Tibial nerve (tissue), 4 donors: ENCODE data around the gene NEK4. TPM values are rescaled to one million over a fixed set of nuclear protein-coding genes. Genes with fewer than 3 reads are reported as not detected.

Experiments
- DNase-seq, 2 donors: peaks; one replicate each; pipeline ENCODE4 v3.0.0-alpha.2; 2019; ENCODE audit warnings: low spot score in 2 of 2
- H3K27ac ChIP-seq, 4 donors: fragments of 200-600 bp; sonication (generic) in 3 of 4; one replicate each; pipeline ENCODE4 v1.5.1; 2017 to 2019; ENCODE audit warnings: mild to moderate bottlenecking in 1 of 4
- H3K27me3 ChIP-seq, 2 donors: fragments of 200-600 bp; sonication (generic) in 1 of 2; one replicate each; pipeline versions ENCODE4 v1.5.1 to v1.6.0; 2017 to 2019
- H3K36me3 ChIP-seq, 3 donors: fragments of 200-600 bp; sonication (generic); one replicate each; pipeline ENCODE4 v1.5.1; 2018 to 2019
- H3K4me1 ChIP-seq, 4 donors: fragments of 200-600 bp; sonication (generic) in 3 of 4; one replicate each; pipeline ENCODE4 v1.5.1; 2017 to 2019
- H3K4me3 ChIP-seq, 4 donors: fragments of 200-600 bp; sonication (generic) in 3 of 4; one replicate each; pipeline ENCODE4 v1.5.1; 2017 to 2019; ENCODE audit warnings: mild to moderate bottlenecking in 1 of 4, moderate library complexity in 1 of 4
- H3K9me3 ChIP-seq, 4 donors: fragments of 200-600 bp; sonication (generic) in 3 of 4; one replicate each; pipeline ENCODE4 v1.5.1; 2017 to 2019
- EP300 ChIP-seq, 2 donors: sonication (generic); formaldehyde crosslinking; IDR thresholded peaks; one replicate each; pipeline ENCODE4 v1.6.1; 2017; ENCODE audit warnings: antibody characterized with exemption in 2 of 2, mild to moderate bottlenecking in 1 of 2
- POLR2A ChIP-seq, 2 donors: fragments of 450-650 bp; IDR thresholded peaks; one replicate each; pipeline ENCODE4 v1.6.1; 2017; ENCODE audit warnings: antibody characterized with exemption in 2 of 2, mild to moderate bottlenecking in 2 of 2, moderate library complexity in 2 of 2
- WGBS, 2 donors: methylation state at CpG; one replicate each; pipeline ENCODE4 v1.1.5; 2018; 5-methylcytosine and 5-hydroxymethylcytosine counted together
- total RNA-seq, 4 donors: library from RNA; depleted of rRNA; stranded (reverse); fragments of >200 nt; gene quantifications; one replicate each; pipeline ENCODE4 v1.1.0, GENCODE V29; 2016
- TF ChIP-seq, protein P1 (sequence below), 5 experiments: fragments of 200-600 bp in 3 of 5; fragments of 450-650 bp in 2 of 5; sonication (generic) in 3 of 5; IDR thresholded peaks; one replicate each; pipeline ENCODE4 v1.5.1; 2016 to 2019; ENCODE audit warnings: antibody characterized with exemption in 5 of 5, mild to moderate bottlenecking in 3 of 5, moderate library complexity in 2 of 5

The NEK4 gene
- total RNA-seq, 4 donors from 2014 or later = 19.2 to 26.7 (median 20.5) TPM

DNA sequence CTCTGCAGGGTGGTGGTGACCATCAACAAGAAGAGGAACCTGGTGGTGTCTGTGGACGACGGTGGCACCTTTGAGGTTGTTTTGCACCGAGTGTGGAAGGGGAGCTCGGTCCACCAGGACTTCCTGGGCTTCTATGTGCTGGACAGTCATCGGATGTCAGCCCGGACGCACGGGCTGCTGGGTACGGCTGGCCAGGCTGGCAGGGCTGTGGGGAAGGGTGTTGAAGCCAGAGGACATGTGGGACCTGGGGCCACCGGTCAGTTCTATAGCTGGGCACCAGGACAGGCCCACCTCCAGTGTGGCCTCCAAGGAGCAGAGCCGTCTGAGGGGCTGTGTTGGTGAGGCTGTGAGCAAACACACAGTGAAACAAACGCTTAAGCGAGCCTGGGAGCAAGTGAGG is 20.0 kb upstream of the NEK4 start:
- H3K36me3 ChIP-seq = no peaks in the 10 kb centered on the region
- WGBS, 2 donors = 87 to 88% methylated on average over 13 of the region's 13 CpGs
- peaks cover 0 to 37% (median 10%) of the 10 kb centered on the region in 4 donors for H3K4me1 ChIP-seq
- TF ChIP-seq EP300 (IDR thresholded peaks at IDR 0.05) = no peak
- no peak for TF ChIP-seq POLR2A (IDR thresholded peaks at IDR 0.05)
- TF ChIP-seq, protein P1, sequence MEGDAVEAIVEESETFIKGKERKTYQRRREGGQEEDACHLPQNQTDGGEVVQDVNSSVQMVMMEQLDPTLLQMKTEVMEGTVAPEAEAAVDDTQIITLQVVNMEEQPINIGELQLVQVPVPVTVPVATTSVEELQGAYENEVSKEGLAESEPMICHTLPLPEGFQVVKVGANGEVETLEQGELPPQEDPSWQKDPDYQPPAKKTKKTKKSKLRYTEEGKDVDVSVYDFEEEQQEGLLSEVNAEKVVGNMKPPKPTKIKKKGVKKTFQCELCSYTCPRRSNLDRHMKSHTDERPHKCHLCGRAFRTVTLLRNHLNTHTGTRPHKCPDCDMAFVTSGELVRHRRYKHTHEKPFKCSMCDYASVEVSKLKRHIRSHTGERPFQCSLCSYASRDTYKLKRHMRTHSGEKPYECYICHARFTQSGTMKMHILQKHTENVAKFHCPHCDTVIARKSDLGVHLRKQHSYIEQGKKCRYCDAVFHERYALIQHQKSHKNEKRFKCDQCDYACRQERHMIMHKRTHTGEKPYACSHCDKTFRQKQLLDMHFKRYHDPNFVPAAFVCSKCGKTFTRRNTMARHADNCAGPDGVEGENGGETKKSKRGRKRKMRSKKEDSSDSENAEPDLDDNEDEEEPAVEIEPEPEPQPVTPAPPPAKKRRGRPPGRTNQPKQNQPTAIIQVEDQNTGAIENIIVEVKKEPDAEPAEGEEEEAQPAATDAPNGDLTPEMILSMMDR (IDR thresholded peaks at IDR 0.05) = no peak
- H3K27me3 ChIP-seq = no peaks in the 10 kb centered on the region
- no peaks in the 10 kb centered on the region for H3K9me3 ChIP-seq
- no peak overlapping the region for H3K4me3 ChIP-seq
- H3K27ac ChIP-seq = no peak overlapping the region
- no peak for DNase-seq

DNA sequence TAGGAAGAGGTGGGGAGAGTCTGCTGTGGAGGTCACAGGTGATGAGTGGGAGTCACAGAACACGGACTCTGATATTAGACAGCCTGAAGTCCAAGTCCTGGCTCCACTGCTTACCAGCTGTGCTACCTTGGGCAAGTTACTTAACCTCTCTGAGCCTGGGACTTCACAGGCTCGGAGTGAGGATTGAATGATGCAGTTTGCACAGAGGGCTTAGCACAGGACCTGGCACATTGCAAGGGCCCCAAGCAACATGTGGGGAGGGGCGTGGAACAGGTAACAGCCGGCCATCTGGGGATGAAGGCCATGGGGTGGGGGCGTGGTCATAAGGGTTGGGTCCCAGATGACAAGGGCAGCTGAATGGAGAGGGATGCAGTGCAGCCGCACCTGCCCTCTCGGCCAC is 19.6 kb upstream of the NEK4 start:
- no peak for DNase-seq
- H3K36me3 ChIP-seq = no peaks in the 10 kb centered on the region
- WGBS, 2 donors = 81 to 83% methylated on average over 7 of the region's 7 CpGs
- peaks cover 0 to 33% (median 9%) of the 10 kb centered on the region in 4 donors for H3K4me1 ChIP-seq
- H3K27ac ChIP-seq = no peak overlapping the region
- H3K9me3 ChIP-seq = no peaks in the 10 kb centered on the region
- no peaks in the 10 kb centered on the region for H3K27me3 ChIP-seq
- TF ChIP-seq POLR2A (IDR thresholded peaks at IDR 0.05) = no peak
- no peak for TF ChIP-seq EP300 (IDR thresholded peaks at IDR 0.05)
- TF ChIP-seq, protein P1 (IDR thresholded peaks at IDR 0.05) = no peak
- H3K4me3 ChIP-seq = no peak overlapping the region

DNA sequence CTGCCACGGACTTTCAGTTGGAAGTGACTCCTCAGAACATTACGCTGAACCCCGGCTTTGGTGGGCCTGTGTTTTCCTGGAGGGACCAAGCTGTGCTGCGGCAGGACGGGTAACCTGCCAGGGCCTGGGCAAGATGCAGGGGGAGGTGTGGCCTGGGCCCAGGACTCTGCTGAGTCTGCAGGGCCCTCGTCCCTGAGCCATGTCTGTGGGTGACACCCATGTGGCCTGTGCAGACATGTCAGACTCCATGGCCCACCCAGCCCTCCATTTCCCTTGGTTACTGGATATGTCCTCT is 19.0 kb upstream of the NEK4 start:
- WGBS, 2 donors = 50 to 65% methylated on average over 1 to 3 of the region's 6 CpGs
- TF ChIP-seq EP300 (IDR thresholded peaks at IDR 0.05) (no peak), POLR2A (IDR thresholded peaks at IDR 0.05) (no peak)
- TF ChIP-seq, protein P1 (IDR thresholded peaks at IDR 0.05) = no peak
- Histone ChIP-seq H3K9me3 (no peaks in the 10 kb centered on the region), H3K4me1 (peaks cover 0 to 27% (median 5%) of the 10 kb centered on the region in 4 donors), H3K27me3 (no peaks in the 10 kb centered on the region), H3K27ac (no peak overlapping the region), H3K4me3 (no peak overlapping the region), H3K36me3 (no peaks in the 10 kb centered on the region)
- DNase-seq = no peak

DNA sequence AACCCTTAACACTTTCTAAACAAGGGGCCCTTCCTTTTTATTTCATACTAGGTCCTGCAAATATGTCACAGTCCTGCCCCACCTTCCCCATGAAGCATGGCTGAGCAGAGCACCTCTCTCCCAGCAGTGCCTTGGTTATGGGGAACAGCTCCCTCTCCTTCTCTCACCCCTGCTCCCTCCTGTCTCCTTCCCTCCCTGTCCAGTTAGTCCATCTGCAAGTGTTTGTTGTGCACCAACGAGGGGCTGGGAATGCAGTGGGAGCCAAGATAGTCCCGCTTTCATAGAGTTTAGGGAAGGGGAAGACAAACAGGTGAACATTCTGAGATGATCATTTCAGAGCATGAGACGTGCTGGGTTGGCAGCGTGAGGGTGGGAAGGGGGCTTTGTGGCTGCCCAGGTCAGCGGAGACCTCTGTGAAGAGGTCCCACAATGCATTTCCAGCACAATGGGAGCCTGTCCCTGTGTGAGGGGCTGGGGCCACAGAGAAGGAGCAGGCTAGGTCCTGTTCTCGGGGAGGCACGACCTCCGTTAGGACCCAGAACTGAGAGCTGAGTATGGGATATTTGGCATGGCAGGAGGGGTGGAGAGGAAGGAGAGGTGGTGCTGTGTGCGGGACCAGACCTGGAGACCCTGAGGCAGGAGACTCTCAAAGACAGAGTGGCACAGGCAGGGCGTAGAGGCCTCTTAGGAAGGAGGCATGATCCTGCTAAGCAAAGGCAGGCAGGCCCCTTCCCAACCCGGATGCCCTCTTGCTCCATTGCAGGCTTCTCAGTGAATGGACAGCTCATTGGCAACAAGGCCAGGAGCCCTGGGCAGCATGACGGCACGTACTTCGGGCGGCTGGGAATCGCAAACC is 18.4 kb upstream of the NEK4 start:
- Histone ChIP-seq H3K27me3 (no peaks in the 10 kb centered on the region), H3K4me1 (peaks cover 0 to 21% (median 2%) of the 10 kb centered on the region in 4 donors), H3K4me3 (no peak overlapping the region), H3K27ac (no peak overlapping the region), H3K9me3 (no peaks in the 10 kb centered on the region), H3K36me3 (no peaks in the 10 kb centered on the region)
- 64 to 66% methylated on average over 11 to 12 of the region's 16 CpGs for WGBS, 2 donors
- TF ChIP-seq, protein P1 (IDR thresholded peaks at IDR 0.05) = no peak
- no peak for TF ChIP-seq EP300 (IDR thresholded peaks at IDR 0.05)
- no peak for TF ChIP-seq POLR2A (IDR thresholded peaks at IDR 0.05)
- no peak for DNase-seq
